GM12875 (cell line): ENCODE measurements around the gene MTA1.

ENCODE experiments used
- H3K4me3 ChIP-seq: one replicate; pipeline ENCODE4 v1.5.1; 2011; ENCODE audit warnings: low read depth, low read length, control low read depth
- CTCF ChIP-seq: IDR thresholded peaks from 2 replicates; pipeline ENCODE4 v1.5.1; 2011; ENCODE audit warnings: low read depth, mild to moderate bottlenecking, control low read depth, inconsistent platforms, low read length, moderate library complexity, borderline replicate concordance; ENCODE audit not compliant: insufficient read depth

Gene MTA1

GRCh38 chr14:105398726-105399465 is 20.7 kb upstream of the MTA1 start:
- no peak for TF ChIP-seq CTCF
- H3K4me3 ChIP-seq, result peak overlapping the region; percentile 73

GRCh38 chr14:105399466-105399775 is 20.2 kb upstream of the MTA1 start:
- TF ChIP-seq CTCF, result no peak
- H3K4me3 ChIP-seq, result peak overlapping the region; percentile 73

- no peak overlapping the region for H3K4me3 ChIP-seq
- TF ChIP-seq CTCF, result no peak
Observed at GRCh38 chr14:105400016-105400415, 19.6 kb upstream of the MTA1 start.

GRCh38 chr14:105401699-105402098 is 17.9 kb upstream of the MTA1 start:
- TF ChIP-seq CTCF, result no peak

GRCh38 chr14:105408592-105408991 is 11.0 kb upstream of the MTA1 start:
- no peak overlapping the region for H3K4me3 ChIP-seq
- TF ChIP-seq CTCF, result no peak

More at GRCh38 chr14:105401699-105402098, 17.9 kb upstream of the MTA1 start:
- H3K4me3 ChIP-seq, result no peak overlapping the region

GRCh38 chr14:105409364-105409763 is 10.3 kb upstream of the MTA1 start:
- H3K4me3 ChIP-seq, result no peak overlapping the region
- no peak for TF ChIP-seq CTCF

GRCh38 chr14:105410642-105411016 is 9.0 kb upstream of the MTA1 start:
- H3K4me3 ChIP-seq, result no peak overlapping the region
- no peak for TF ChIP-seq CTCF
